ENCODE results near the gene DOCK3. TPM values are rescaled to one million over a fixed set of nuclear protein-coding genes. Genes with fewer than 3 reads are reported as not detected.

DOCK3 gene
- total RNA-seq, 1 experiment from 2014 or later = 8.3 TPM

GRCh38 chr3:51271172-51271571, 596.4 kb downstream of the DOCK3 start:
- no peak overlapping the region for H2BK5ac ChIP-seq (ENCODE audit: insufficient read length, low read length)
- H4K20me1 ChIP-seq (ENCODE audit: control insufficient read depth, insufficient read depth, insufficient read length) = no peaks in the 10 kb centered on the region

More at GRCh38 chr3:51271172-51271571, 596.4 kb downstream of the DOCK3 start:
- no peaks in the 10 kb centered on the region for H3K27me3 ChIP-seq (ENCODE audit: insufficient read depth, low read length)
- no peaks in the 10 kb centered on the region for H3K79me2 ChIP-seq (ENCODE audit: insufficient read depth, low read length)
- H3K9ac ChIP-seq (ENCODE audit: extremely low read depth, insufficient read length, low read length) = no peak overlapping the region
- no peak overlapping the region for H2BK15ac ChIP-seq (ENCODE audit: low read depth, low read length)
- Mint-ChIP-seq H3K36me3 (ENCODE audit: insufficient read depth in 1 of 3, low read depth in 3 of 3) (peaks cover 0 to 19% (median 0%) of the 10 kb centered on the region in 3 experiments; a peak in 3 of 7 replicates), H3K27ac (peak overlapping the region in 1 of 3 experiments; percentile 40; a peak in 1 of 7 replicates), H3K4me3 (no peak overlapping the region), H3K4me1 (no peaks in the 10 kb centered on the region), H3K9me3 (peaks cover 5 to 7% of the 10 kb centered on the region in 2 experiments; a peak in 4 of 5 replicates), H3K27me3 (ENCODE audit: low read depth) (no peaks in the 10 kb centered on the region)
- no peak overlapping the region for H3K27ac ChIP-seq (ENCODE audit: insufficient read length, low read depth, low read length)
- no peak overlapping the region for H3K14ac ChIP-seq (ENCODE audit: insufficient read depth, low read length)
- H2AFZ ChIP-seq (ENCODE audit: low read length) = no peak overlapping the region
- no peaks in the 10 kb centered on the region for H3K79me1 ChIP-seq (ENCODE audit: insufficient read depth, low read depth, low read length, poor library complexity, severe bottlenecking)
- DNase-seq = no peak
- H3K18ac ChIP-seq (ENCODE audit: insufficient read length, low read depth, low read length) = no peak overlapping the region
- H3T11ph ChIP-seq (ENCODE audit: low read length) = no peak overlapping the region
- no peak overlapping the region for H3K23ac ChIP-seq (ENCODE audit: insufficient read length, low read depth, low read length)
- H3K4ac ChIP-seq (ENCODE audit: low read depth, low read length) = no peak overlapping the region
- H4K5ac ChIP-seq (ENCODE audit: insufficient read length, low read depth, low read length) = no peak overlapping the region
- H3K23me2 ChIP-seq (ENCODE audit: insufficient read length, low read depth, low read length, poor library complexity, severe bottlenecking) = no peaks in the 10 kb centered on the region
- H2BK120ac ChIP-seq (ENCODE audit: low read depth, low read length, poor library complexity, severe bottlenecking) = no peak overlapping the region
- TF ChIP-seq CTCF (conservative IDR thresholded peaks at IDR 0.05) = no peak
- no peak overlapping the region for H4K91ac ChIP-seq (ENCODE audit: insufficient read length, low read depth, low read length)
- H2BK20ac ChIP-seq (ENCODE audit: low read depth, low read length, poor library complexity, severe bottlenecking) = no peak overlapping the region
- H4K8ac ChIP-seq (replicated peaks; ENCODE audit: insufficient read length, low read depth, low read length) = no peak overlapping the region
- no peaks in the 10 kb centered on the region for H3K4me1 ChIP-seq (ENCODE audit: insufficient read depth, low read length)
- WGBS (ENCODE audit: extremely low coverage, insufficient read length, low lambda C conversion rate) = no CpG with 5 or more reads among the region's 1 CpG
- H2BK12ac ChIP-seq (ENCODE audit: insufficient read length, low read depth, low read length) = no peak overlapping the region
- H3K4me2 ChIP-seq (ENCODE audit: insufficient read depth, insufficient read length, low read length) = no peak overlapping the region
- no peak overlapping the region for H2AK5ac ChIP-seq (ENCODE audit: insufficient read length, low read length)
- no peak overlapping the region for H3K56ac ChIP-seq (ENCODE audit: insufficient read length, low read depth, low read length)
- H3K9me3 ChIP-seq (ENCODE audit: control insufficient read depth, low read depth, low read length) = no peaks in the 10 kb centered on the region

Measured in H9 (cell line).